Measurements from ENCODE around the gene NREP. TPM values are rescaled to one million over a fixed set of nuclear protein-coding genes. Genes with fewer than 3 reads are reported as not detected.

The NREP gene
- total RNA-seq, 1 donor from 2014 or later, result 6.1 TPM

GRCh38 chr5:111691508-111691907 lies 65.5 kb downstream of the NREP start:
- Histone ChIP-seq H3K27ac (peak overlapping the region; percentile 40), H3K4me3 (no peak overlapping the region), H3K4me1 (peaks cover 6% of the 10 kb centered on the region), H3K9me3 (no peaks in the 10 kb centered on the region), H3K36me3 (no peaks in the 10 kb centered on the region), H3K27me3 (no peaks in the 10 kb centered on the region)
- no peak for DNase-seq (ENCODE audit: extremely low spot score in 2 of 2)
- TF ChIP-seq CTCF (IDR thresholded peaks at IDR 0.05) (no peak), POLR2A (IDR thresholded peaks at IDR 0.05) (no peak), POLR2AphosphoS5 (IDR thresholded peaks at IDR 0.05; ENCODE audit: insufficient read depth in 1 of 2, low read depth in 1 of 2) (no peak)
- intact Hi-C loops (cut with DNase I), result no loop called here

- Histone ChIP-seq H3K4me3 (no peak overlapping the region), H3K27ac (no peak overlapping the region), H3K27me3 (no peaks in the 10 kb centered on the region), H3K9me3 (no peaks in the 10 kb centered on the region), H3K4me1 (peaks cover 3% of the 10 kb centered on the region), H3K36me3 (no peaks in the 10 kb centered on the region)
- no peak for DNase-seq (ENCODE audit: extremely low spot score in 2 of 2)
- no peak for TF ChIP-seq CTCF (IDR thresholded peaks at IDR 0.05)
- TF ChIP-seq POLR2AphosphoS5 (IDR thresholded peaks at IDR 0.05; ENCODE audit: insufficient read depth in 1 of 2, low read depth in 1 of 2), result no peak
- TF ChIP-seq POLR2A (IDR thresholded peaks at IDR 0.05), result no peak
- intact Hi-C loops (cut with DNase I), result no loop called here
Observed at GRCh38 chr5:111689357-111689935, 67.5 kb downstream of the NREP start.

GRCh38 chr5:111685969-111686368 lies 71.0 kb downstream of the NREP start:
- no peak for TF ChIP-seq CTCF (IDR thresholded peaks at IDR 0.05)
- no peak for TF ChIP-seq POLR2AphosphoS5 (IDR thresholded peaks at IDR 0.05; ENCODE audit: insufficient read depth in 1 of 2, low read depth in 1 of 2)
- TF ChIP-seq POLR2A (IDR thresholded peaks at IDR 0.05), result no peak
- H3K4me1 ChIP-seq, result peaks cover 16% of the 10 kb centered on the region
- no peak for DNase-seq (ENCODE audit: extremely low spot score in 2 of 2)
- no peak overlapping the region for H3K27ac ChIP-seq
- no peaks in the 10 kb centered on the region for H3K36me3 ChIP-seq
- intact Hi-C loops (cut with DNase I), result no loop called here
- no peaks in the 10 kb centered on the region for H3K9me3 ChIP-seq
- H3K27me3 ChIP-seq, result no peaks in the 10 kb centered on the region
- no peak overlapping the region for H3K4me3 ChIP-seq

- H3K4me3 ChIP-seq, result no peak overlapping the region
- no peaks in the 10 kb centered on the region for H3K9me3 ChIP-seq
- intact Hi-C loops (cut with DNase I), result no loop called here
- H3K27me3 ChIP-seq, result no peaks in the 10 kb centered on the region
- H3K27ac ChIP-seq, result peak overlapping the region; percentile 64
- DNase-seq (ENCODE audit: extremely low spot score in 2 of 2), result no peak
- TF ChIP-seq POLR2A (IDR thresholded peaks at IDR 0.05) (no peak), POLR2AphosphoS5 (IDR thresholded peaks at IDR 0.05; ENCODE audit: insufficient read depth in 1 of 2, low read depth in 1 of 2) (no peak), CTCF (IDR thresholded peaks at IDR 0.05) (no peak)
- H3K4me1 ChIP-seq, result peaks cover 24% of the 10 kb centered on the region
- no peaks in the 10 kb centered on the region for H3K36me3 ChIP-seq
Observed at GRCh38 chr5:111682641-111683040, 74.4 kb downstream of the NREP start.

GRCh38 chr5:111682121-111682520 lies 74.9 kb downstream of the NREP start:
- H3K27ac ChIP-seq, result peak overlapping the region; percentile 64
- intact Hi-C loops (cut with DNase I), result no loop called here

More at GRCh38 chr5:111682121-111682520, 74.9 kb downstream of the NREP start:
- Histone ChIP-seq H3K4me3 (peak overlapping the region in 1 of 2 donors; percentile 27), H3K4me1 (peaks cover 24% of the 10 kb centered on the region), H3K9me3 (no peaks in the 10 kb centered on the region), H3K36me3 (no peaks in the 10 kb centered on the region), H3K27me3 (no peaks in the 10 kb centered on the region)
- TF ChIP-seq POLR2A (IDR thresholded peaks at IDR 0.05) (no peak), POLR2AphosphoS5 (IDR thresholded peaks at IDR 0.05; ENCODE audit: insufficient read depth in 1 of 2, low read depth in 1 of 2) (no peak), CTCF (IDR thresholded peaks at IDR 0.05) (no peak)
- DNase-seq (ENCODE audit: extremely low spot score in 2 of 2), result no peak
